A549 (cell line): ENCODE results near the gene MEN1.

Experiments
- CHD2 ChIP-seq: fragments of 150-350 bp; IDR thresholded peaks from 2 replicates; pipeline ENCODE4 v1.6.1; 2014; ENCODE audit warnings: low read length; ENCODE audit not compliant: partially characterized antibody
- CTCF ChIP-seq: fragments of >200 bp; sonication (Bioruptor Twin); formaldehyde crosslinking; IDR thresholded peaks from 3 replicates; pipeline ENCODE4 v1.5.1; 2016
- HOXB5 ChIP-seq: fragments of 250-450 bp; sonication (Bioruptor Pico); IDR thresholded peaks from 2 replicates; pipeline ENCODE4 v1.5.0; 2020; ENCODE audit warnings: mild to moderate bottlenecking, moderate library complexity
- JUN ChIP-seq, 2 experiments: fragments of >200 bp; sonication (Bioruptor Twin); formaldehyde crosslinking; IDR thresholded peaks; 2 replicates in 1 of 2; 3 replicates in 1 of 2; pipeline ENCODE4 v1.6.1; 2016 to 2017
- RAD21 ChIP-seq, 2 experiments: fragments of >200 bp in 1 of 2; sonication (Bioruptor Twin) in 1 of 2; formaldehyde crosslinking in 1 of 2; IDR thresholded peaks in 1 of 2; conservative IDR thresholded peaks in 1 of 2; 2 replicates in 1 of 2; 3 replicates in 1 of 2; pipeline ENCODE4 v1.6.1; 2012 to 2018; ENCODE audit warnings: inconsistent platforms in 1 of 2
- USF2 ChIP-seq: fragments of 450-650 bp; IDR thresholded peaks from 2 replicates; pipeline ENCODE4 v1.6.1; 2014; ENCODE audit warnings: antibody characterized with exemption

GRCh38 chr11:64850979-64851567 lies 40.7 kb upstream of the MEN1 start:
- TF ChIP-seq USF2 (no peak), RAD21 (conservative IDR thresholded peaks at IDR 0.05 in 1 of 2, IDR thresholded peaks at IDR 0.05 in 1 of 2) (no peak), CTCF (no peak), HOXB5 (CRISPR knock-in tag) (no peak), JUN (IDR thresholded peaks at IDR 0.05) (no peak), CHD2 (no peak)
